A673 (cell line): Measurements from ENCODE around the gene ESR2. TPM values are rescaled to one million over a fixed set of nuclear protein-coding genes. Genes with fewer than 3 reads are reported as not detected.

ENCODE experiments used
- BruUV-seq: library from RNA; stranded (reverse); fragments of 400-500 nt; replicated peaks from 2 replicates; lab custom pipeline; 2021; lab: Mats Ljungman, UMichigan
- CTCF ChIA-PET: fragments of 300-600 bp; sonication (Branson Sonifier 250); formaldehyde crosslinking; loops from one replicate; lab custom pipeline; 2022; ENCODE audit warnings: antibody characterized with exemption; lab: Charles Lee
- POLR2A ChIA-PET: fragments of 300-600 bp; sonication (Branson Sonifier 250); formaldehyde crosslinking; loops from one replicate; lab custom pipeline; 2022; ENCODE audit warnings: antibody characterized with exemption; ENCODE audit not compliant: low non-redundant PET; lab: Charles Lee
- DNase-seq: peaks from one replicate; pipeline ENCODE4 v3.0.0-alpha.2; 2015; ENCODE audit warnings: low spot score
- H3K27ac ChIP-seq: fragments of 200-600 bp; sonication (generic); 2 replicates; pipeline ENCODE4 v1.5.1; 2016; ENCODE audit warnings: mixed run types, low read depth, mild to moderate bottlenecking, mixed read lengths, antibody characterized with exemption, low read length; ENCODE audit not compliant: poor library complexity, severe bottlenecking
- H3K27me3 ChIP-seq: fragments of 200-600 bp; sonication (generic); replicated peaks from 2 replicates; pipeline ENCODE4 v1.6.1; 2017; ENCODE audit warnings: mixed run types, low read depth, mild to moderate bottlenecking, mixed read lengths, antibody characterized with exemption, low read length; ENCODE audit not compliant: insufficient read depth, poor library complexity
- H3K36me3 ChIP-seq: fragments of 200-600 bp; sonication (generic); 2 replicates; pipeline ENCODE4 v1.6.1; 2016; ENCODE audit warnings: mixed run types, mild to moderate bottlenecking, mixed read lengths, antibody characterized with exemption, low read length; ENCODE audit not compliant: insufficient read depth, poor library complexity, severe bottlenecking
- H3K4me1 ChIP-seq: fragments of 200-600 bp; sonication (generic); 2 replicates; pipeline ENCODE4 v1.6.1; 2017; ENCODE audit warnings: mixed run types, mild to moderate bottlenecking, mixed read lengths, antibody characterized with exemption, low read length; ENCODE audit not compliant: insufficient read depth, poor library complexity, severe bottlenecking
- H3K4me3 ChIP-seq: fragments of 200-600 bp; sonication (generic); 2 replicates; pipeline ENCODE4 v1.5.1; 2016; ENCODE audit warnings: low read depth, mixed run types, mild to moderate bottlenecking, mixed read lengths, low read length; ENCODE audit not compliant: poor library complexity, severe bottlenecking
- H3K9me3 ChIP-seq: fragments of 200-600 bp; sonication (generic); 2 replicates; pipeline ENCODE4 v1.6.1; 2016; ENCODE audit warnings: mixed run types, low read depth, mild to moderate bottlenecking, mixed read lengths, antibody characterized with exemption, low read length; ENCODE audit not compliant: poor library complexity, severe bottlenecking
- CTCF ChIP-seq: fragments of 300-800, 200-600 bp; sonication (generic); conservative IDR thresholded peaks from 2 replicates; pipeline ENCODE4 v1.5.1; 2017; ENCODE audit warnings: low read depth, mild to moderate bottlenecking, antibody characterized with exemption, low read length, moderate library complexity, mixed read lengths
- EZH2 ChIP-seq: fragments of 200-600 bp; sonication (generic); IDR thresholded peaks from 2 replicates; pipeline ENCODE4 v1.6.1; 2017; ENCODE audit warnings: borderline replicate concordance, low read depth, mild to moderate bottlenecking, mixed read lengths, antibody characterized with exemption, low read length; ENCODE audit not compliant: poor library complexity, severe bottlenecking
- intact Hi-C: fragments of 100-400 bp; cut with micrococcal nuclease; formaldehyde crosslinking; loops from one replicate; pipeline ENCODE4 v1.10.0; 2022; ENCODE audit not compliant: unreplicated experiment
- total RNA-seq: library from RNA; stranded (reverse); gene quantifications from 2 replicates; pipeline ENCODE4 v1.2.3, GENCODE V29; 2021

The ESR2 gene
- total RNA-seq, 1 experiment from 2014 or later, result 0.71 TPM

GRCh38 chr14:64075613-64076005 lies 218.6 kb downstream of the ESR2 start:
- no peaks in the 10 kb centered on the region for H3K9me3 ChIP-seq
- no peak for TF ChIP-seq EZH2
- TF ChIP-seq CTCF, result no peak
- no peaks in the 10 kb centered on the region for H3K27me3 ChIP-seq
- POLR2A ChIA-PET, result no interaction called here
- H3K4me1 ChIP-seq, result no peaks in the 10 kb centered on the region
- H3K36me3 ChIP-seq, result peaks cover 9% of the 10 kb centered on the region
- intact Hi-C loops, result no loop called here
- BruUV-seq, result no TSS peak
- no peak overlapping the region for H3K27ac ChIP-seq
- CTCF ChIA-PET, result no interaction called here
- no peak for DNase-seq
- no peak overlapping the region for H3K4me3 ChIP-seq

- Histone ChIP-seq H3K4me1 (no peaks in the 10 kb centered on the region), H3K9me3 (no peaks in the 10 kb centered on the region), H3K4me3 (no peak overlapping the region), H3K36me3 (peaks cover 9% of the 10 kb centered on the region), H3K27ac (no peak overlapping the region), H3K27me3 (no peaks in the 10 kb centered on the region)
- BruUV-seq, result no TSS peak
- ChIA-PET POLR2A (no interaction called here), CTCF (no interaction called here)
- no peak for DNase-seq
- TF ChIP-seq EZH2 (no peak), CTCF (no peak)
- intact Hi-C loops, result no loop called here
These were observed 219.1 kb downstream of the ESR2 start for GRCh38 chr14:64074961-64075612.

GRCh38 chr14:64069634-64070359 lies 224.4 kb downstream of the ESR2 start:
- POLR2A ChIA-PET, result no interaction called here
- TF ChIP-seq EZH2, result no peak
- no peak for TF ChIP-seq CTCF
- no TSS peak for BruUV-seq

More at GRCh38 chr14:64069634-64070359, 224.4 kb downstream of the ESR2 start:
- Histone ChIP-seq H3K36me3 (peaks cover 8% of the 10 kb centered on the region), H3K27me3 (no peaks in the 10 kb centered on the region), H3K9me3 (no peaks in the 10 kb centered on the region), H3K4me3 (no peak overlapping the region), H3K27ac (no peak overlapping the region), H3K4me1 (no peaks in the 10 kb centered on the region)
- CTCF ChIA-PET, result no interaction called here
- intact Hi-C loops, result no loop called here
- DNase-seq, result no peak
